Osteocyte (in vitro differentiated cells): ENCODE measurements around the gene PRDM16. TPM values are rescaled to one million over a fixed set of nuclear protein-coding genes. Genes with fewer than 3 reads are reported as not detected.

ENCODE experiments used
- DNase-seq: peaks from one replicate; pipeline ENCODE4 v3.0.0; 2021; ENCODE audit warnings: mixed read lengths; ENCODE audit not compliant: unreplicated experiment; ENCODE audit errors: extremely low spot score
- H3K27ac Mint-ChIP-seq: one replicate; pipeline ENCODE4 v1.8.0; 2021; ENCODE audit warnings: mild to moderate bottlenecking, mixed read lengths; ENCODE audit not compliant: unreplicated experiment
- H3K27me3 Mint-ChIP-seq: one replicate; pipeline ENCODE4 v1.8.0; 2021; ENCODE audit warnings: mixed read lengths; ENCODE audit not compliant: unreplicated experiment
- H3K36me3 Mint-ChIP-seq: one replicate; pipeline ENCODE4 v1.8.0; 2021; ENCODE audit warnings: mixed read lengths; ENCODE audit not compliant: unreplicated experiment
- H3K4me1 Mint-ChIP-seq: one replicate; pipeline ENCODE4 v1.8.0; 2021; ENCODE audit warnings: mixed read lengths; ENCODE audit not compliant: unreplicated experiment
- H3K4me3 Mint-ChIP-seq: one replicate; pipeline ENCODE4 v1.8.0; 2021; ENCODE audit warnings: mild to moderate bottlenecking, moderate library complexity, mixed read lengths; ENCODE audit not compliant: unreplicated experiment
- H3K9me3 Mint-ChIP-seq: one replicate; pipeline ENCODE4 v1.8.0; 2021; ENCODE audit warnings: mixed read lengths; ENCODE audit not compliant: unreplicated experiment
- total RNA-seq: library from RNA; stranded (reverse); gene quantifications from 2 replicates; pipeline ENCODE4 v1.2.1, GENCODE V29; 2021
- TF ChIP-seq, protein P1 (sequence below): fragments of 200-600 bp; sonication (generic); IDR thresholded peaks from 2 replicates; pipeline ENCODE4 v1.5.0; 2021; ENCODE audit warnings: antibody characterized with exemption, mild to moderate bottlenecking, moderate library complexity

The PRDM16 gene
- total RNA-seq, 1 donor from 2014 or later: 7.1 TPM

DNA sequence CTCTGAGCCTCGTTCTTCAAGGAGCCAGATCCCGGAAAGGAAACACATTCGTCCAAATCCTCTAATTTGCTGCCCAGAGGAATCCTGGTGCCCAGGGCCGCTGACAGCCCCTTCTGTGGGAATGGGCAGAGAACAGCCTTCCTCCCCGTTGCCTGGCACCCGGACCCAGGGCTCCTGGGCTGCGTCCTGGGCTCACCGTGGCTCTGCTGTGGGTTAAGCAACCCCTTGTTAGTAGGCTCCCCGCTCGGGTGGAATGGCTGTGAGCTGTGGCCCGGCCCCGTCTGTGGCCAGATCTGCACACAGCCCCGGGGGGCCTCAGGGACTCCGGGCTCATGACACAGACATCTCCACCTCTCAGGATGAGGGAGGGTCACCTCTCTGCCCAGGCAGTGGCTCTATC lies 262.6 kb downstream of the PRDM16 start:
- Mint-ChIP-seq H3K36me3 (no peaks in the 10 kb centered on the region), H3K9me3 (no peaks in the 10 kb centered on the region), H3K4me3 (no peak overlapping the region), H3K27me3 (peaks cover 9% of the 10 kb centered on the region), H3K27ac (no peak overlapping the region), H3K4me1 (peaks cover 6% of the 10 kb centered on the region)
- DNase-seq: no peak
- TF ChIP-seq, protein P1, sequence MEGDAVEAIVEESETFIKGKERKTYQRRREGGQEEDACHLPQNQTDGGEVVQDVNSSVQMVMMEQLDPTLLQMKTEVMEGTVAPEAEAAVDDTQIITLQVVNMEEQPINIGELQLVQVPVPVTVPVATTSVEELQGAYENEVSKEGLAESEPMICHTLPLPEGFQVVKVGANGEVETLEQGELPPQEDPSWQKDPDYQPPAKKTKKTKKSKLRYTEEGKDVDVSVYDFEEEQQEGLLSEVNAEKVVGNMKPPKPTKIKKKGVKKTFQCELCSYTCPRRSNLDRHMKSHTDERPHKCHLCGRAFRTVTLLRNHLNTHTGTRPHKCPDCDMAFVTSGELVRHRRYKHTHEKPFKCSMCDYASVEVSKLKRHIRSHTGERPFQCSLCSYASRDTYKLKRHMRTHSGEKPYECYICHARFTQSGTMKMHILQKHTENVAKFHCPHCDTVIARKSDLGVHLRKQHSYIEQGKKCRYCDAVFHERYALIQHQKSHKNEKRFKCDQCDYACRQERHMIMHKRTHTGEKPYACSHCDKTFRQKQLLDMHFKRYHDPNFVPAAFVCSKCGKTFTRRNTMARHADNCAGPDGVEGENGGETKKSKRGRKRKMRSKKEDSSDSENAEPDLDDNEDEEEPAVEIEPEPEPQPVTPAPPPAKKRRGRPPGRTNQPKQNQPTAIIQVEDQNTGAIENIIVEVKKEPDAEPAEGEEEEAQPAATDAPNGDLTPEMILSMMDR: no peak

DNA sequence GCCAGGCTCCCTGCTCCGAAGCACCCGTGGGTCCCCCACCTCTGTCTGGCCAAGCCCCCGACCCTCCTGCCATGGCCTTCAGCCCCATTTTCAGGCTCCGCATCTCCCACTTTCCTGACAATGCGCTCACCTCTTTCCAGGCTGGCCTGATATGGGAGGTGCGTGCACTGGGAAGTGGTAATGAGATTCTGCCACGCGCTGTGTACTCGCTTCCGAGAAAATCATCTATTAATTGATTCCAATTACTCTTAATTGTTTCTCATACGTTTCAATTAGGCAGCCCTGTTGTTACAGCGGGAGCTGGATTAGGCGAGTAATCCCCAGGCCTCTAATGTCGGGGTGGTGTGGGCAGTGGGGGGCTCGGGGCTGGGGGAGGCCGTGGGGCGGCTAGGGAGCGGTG lies 263.0 kb downstream of the PRDM16 start:
- Mint-ChIP-seq H3K4me3 (no peak overlapping the region), H3K27me3 (peaks cover 9% of the 10 kb centered on the region), H3K9me3 (no peaks in the 10 kb centered on the region), H3K4me1 (peaks cover 3% of the 10 kb centered on the region), H3K27ac (no peak overlapping the region), H3K36me3 (no peaks in the 10 kb centered on the region)
- TF ChIP-seq, protein P1: no peak
- no peak for DNase-seq

DNA sequence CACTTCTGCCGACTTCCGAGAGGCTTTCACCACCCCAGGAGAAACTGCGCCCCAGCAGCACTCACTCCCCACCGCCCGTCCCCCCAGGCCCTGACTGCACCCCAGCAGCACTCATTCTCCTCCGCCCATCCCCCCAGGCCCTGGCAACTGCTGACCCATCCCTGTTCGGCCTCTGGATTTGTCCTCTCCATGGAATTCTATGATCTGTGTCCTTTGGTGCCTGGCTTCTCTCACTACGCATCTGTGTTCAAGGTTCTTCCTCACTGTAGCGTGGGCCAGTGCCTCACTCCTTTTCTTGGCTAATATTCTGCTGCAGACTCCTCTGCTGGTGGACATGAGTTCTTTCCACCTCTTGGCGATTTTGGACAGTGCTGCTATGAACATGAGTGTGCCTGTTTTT lies 263.7 kb downstream of the PRDM16 start:
- no peaks in the 10 kb centered on the region for H3K9me3 Mint-ChIP-seq
- H3K4me3 Mint-ChIP-seq: no peak overlapping the region
- H3K36me3 Mint-ChIP-seq: no peaks in the 10 kb centered on the region
- no peak overlapping the region for H3K27ac Mint-ChIP-seq
- H3K4me1 Mint-ChIP-seq: no peaks in the 10 kb centered on the region
- H3K27me3 Mint-ChIP-seq: peaks cover 9% of the 10 kb centered on the region
- DNase-seq: no peak
- TF ChIP-seq, protein P1: no peak

DNA sequence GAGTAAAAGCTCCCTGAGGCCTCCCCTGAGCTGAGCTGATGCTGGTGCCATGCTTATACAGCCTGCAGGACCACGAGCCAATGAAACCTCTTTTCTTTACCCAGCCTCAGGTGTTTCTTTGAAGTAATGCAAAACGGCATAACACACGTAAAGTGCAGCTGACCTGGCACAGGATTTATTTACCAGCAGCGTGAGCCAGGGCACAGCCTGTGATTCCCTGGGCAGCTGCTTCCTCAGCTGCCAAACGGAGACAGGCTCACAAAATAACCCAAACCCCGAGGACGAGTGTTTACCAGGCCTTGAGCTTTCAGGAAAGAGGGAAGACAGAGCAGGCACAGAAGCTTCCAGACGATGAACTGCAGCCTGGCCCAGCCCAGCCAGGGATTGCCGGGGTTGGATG lies 264.9 kb downstream of the PRDM16 start:
- H3K9me3 Mint-ChIP-seq: no peaks in the 10 kb centered on the region
- H3K27ac Mint-ChIP-seq: no peak overlapping the region
- H3K4me1 Mint-ChIP-seq: no peaks in the 10 kb centered on the region
- TF ChIP-seq, protein P1: no peak
- no peak overlapping the region for H3K4me3 Mint-ChIP-seq
- DNase-seq: no peak
- no peaks in the 10 kb centered on the region for H3K36me3 Mint-ChIP-seq
- peaks cover 9% of the 10 kb centered on the region for H3K27me3 Mint-ChIP-seq

DNA sequence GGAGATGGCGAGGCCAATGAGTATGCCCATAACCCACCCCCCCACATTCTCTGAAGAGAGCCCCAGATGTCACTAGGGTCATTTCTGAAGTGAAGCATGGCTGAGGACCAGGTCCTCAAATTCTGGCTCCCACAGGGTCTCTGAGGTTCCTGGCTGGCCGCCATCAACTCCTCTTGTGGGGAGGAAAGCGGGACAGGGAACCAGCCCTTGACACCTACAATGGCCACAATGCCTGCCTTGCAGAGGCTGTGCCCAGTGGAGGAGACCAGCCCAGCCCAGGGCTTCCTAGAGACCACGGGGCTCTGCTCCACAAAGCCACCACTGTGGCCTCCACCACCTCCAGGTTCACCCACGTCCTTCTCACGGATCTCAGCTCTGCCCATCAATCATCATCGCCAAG lies 265.4 kb downstream of the PRDM16 start:
- TF ChIP-seq, protein P1: no peak
- Mint-ChIP-seq H3K9me3 (no peaks in the 10 kb centered on the region), H3K4me1 (no peaks in the 10 kb centered on the region), H3K36me3 (no peaks in the 10 kb centered on the region), H3K27ac (no peak overlapping the region), H3K27me3 (peaks cover 9% of the 10 kb centered on the region), H3K4me3 (no peak overlapping the region)
- DNase-seq: no peak
